ENCODE data around the gene FASTKD2.

- TF ChIP-seq CTCF (conservative IDR thresholded peaks at IDR 0.05 in 1 of 2, IDR thresholded peaks at IDR 0.05 in 1 of 2; ENCODE audit: low read depth in 1 of 2, low read length in 2 of 2) (no peak), EZH2 (IDR thresholded peaks at IDR 0.05; ENCODE audit: low read length, missing control alignments) (no peak)
These were observed 72.4 kb downstream of the FASTKD2 start for GRCh38 chr2:206837775-206838174.

All from fibroblast of lung (primary cell).